Skeletal muscle satellite cell (primary cell): ENCODE measurements around the gene DOCK8.

Source experiments
- H3K27me3 ChIP-seq: 2 replicates; pipeline ENCODE4 v1.7.0; 2013; ENCODE audit warnings: low read length; ENCODE audit not compliant: control insufficient read depth, insufficient read depth
- H3K36me3 ChIP-seq: 2 replicates; pipeline ENCODE4 v1.7.0; 2013; ENCODE audit warnings: mild to moderate bottlenecking, control low read depth, low read length; ENCODE audit not compliant: insufficient read depth
- H3K4me1 ChIP-seq: 2 replicates; pipeline ENCODE4 v1.7.0; 2013; ENCODE audit warnings: low read length; ENCODE audit not compliant: control insufficient read depth, insufficient read depth
- H3K4me2 ChIP-seq: 2 replicates; pipeline ENCODE4 v1.7.0; 2013; ENCODE audit warnings: mild to moderate bottlenecking, low read length
- H3K4me3 ChIP-seq: 2 replicates; pipeline ENCODE4 v1.7.0; 2013; ENCODE audit warnings: low read length
- H3K9ac ChIP-seq: 2 replicates; pipeline ENCODE4 v1.7.0; 2013; ENCODE audit warnings: mild to moderate bottlenecking, low read depth, low read length, moderate library complexity
- H3K9me3 ChIP-seq: replicated peaks from 2 replicates; pipeline ENCODE4 v1.7.0; 2013; ENCODE audit warnings: mild to moderate bottlenecking, control low read depth, low read length

DOCK8 gene

GRCh38 chr9:378263-378662, 163.6 kb downstream of the DOCK8 start:
- Histone ChIP-seq H3K9me3 (no peaks in the 10 kb centered on the region), H3K27me3 (peaks cover 8% of the 10 kb centered on the region), H3K4me3 (no peak overlapping the region), H3K36me3 (no peaks in the 10 kb centered on the region), H3K9ac (no peak overlapping the region), H3K4me1 (no peaks in the 10 kb centered on the region), H3K4me2 (no peak overlapping the region)

- Histone ChIP-seq H3K36me3 (no peaks in the 10 kb centered on the region), H3K4me1 (no peaks in the 10 kb centered on the region), H3K27me3 (peaks cover 5% of the 10 kb centered on the region), H3K4me3 (no peak overlapping the region), H3K4me2 (no peak overlapping the region), H3K9ac (no peak overlapping the region), H3K9me3 (no peaks in the 10 kb centered on the region)
Observed at GRCh38 chr9:382383-382782, 167.7 kb downstream of the DOCK8 start.

GRCh38 chr9:385818-386398, 171.2 kb downstream of the DOCK8 start:
- no peaks in the 10 kb centered on the region for H3K4me1 ChIP-seq
- no peak overlapping the region for H3K4me3 ChIP-seq
- no peak overlapping the region for H3K4me2 ChIP-seq
- H3K36me3 ChIP-seq = no peaks in the 10 kb centered on the region
- no peak overlapping the region for H3K9ac ChIP-seq
- no peaks in the 10 kb centered on the region for H3K9me3 ChIP-seq
- no peaks in the 10 kb centered on the region for H3K27me3 ChIP-seq

GRCh38 chr9:389159-389558, 174.5 kb downstream of the DOCK8 start:
- H3K4me3 ChIP-seq = no peak overlapping the region
- H3K36me3 ChIP-seq = no peaks in the 10 kb centered on the region
- H3K4me2 ChIP-seq = no peak overlapping the region

GRCh38 chr9:389758-390157, 175.1 kb downstream of the DOCK8 start:
- H3K9me3 ChIP-seq = no peaks in the 10 kb centered on the region
- H3K9ac ChIP-seq = no peak overlapping the region
- no peak overlapping the region for H3K4me3 ChIP-seq
- no peaks in the 10 kb centered on the region for H3K4me1 ChIP-seq
- no peaks in the 10 kb centered on the region for H3K27me3 ChIP-seq
- H3K36me3 ChIP-seq = no peaks in the 10 kb centered on the region
- H3K4me2 ChIP-seq = no peak overlapping the region

More at GRCh38 chr9:389159-389558, 174.5 kb downstream of the DOCK8 start:
- Histone ChIP-seq H3K4me1 (no peaks in the 10 kb centered on the region), H3K9ac (no peak overlapping the region), H3K27me3 (no peaks in the 10 kb centered on the region), H3K9me3 (no peaks in the 10 kb centered on the region)

- no peaks in the 10 kb centered on the region for H3K9me3 ChIP-seq
- no peaks in the 10 kb centered on the region for H3K36me3 ChIP-seq
- no peaks in the 10 kb centered on the region for H3K27me3 ChIP-seq
- no peak overlapping the region for H3K4me3 ChIP-seq
- H3K9ac ChIP-seq = no peak overlapping the region
- no peaks in the 10 kb centered on the region for H3K4me1 ChIP-seq
- H3K4me2 ChIP-seq = no peak overlapping the region
Observed at GRCh38 chr9:392077-392804, 177.6 kb downstream of the DOCK8 start.

GRCh38 chr9:394347-395052, 179.8 kb downstream of the DOCK8 start:
- no peak overlapping the region for H3K4me2 ChIP-seq
- no peaks in the 10 kb centered on the region for H3K4me1 ChIP-seq
- H3K4me3 ChIP-seq = no peak overlapping the region
- no peak overlapping the region for H3K9ac ChIP-seq
- H3K9me3 ChIP-seq = no peaks in the 10 kb centered on the region
- no peaks in the 10 kb centered on the region for H3K27me3 ChIP-seq
- H3K36me3 ChIP-seq = no peaks in the 10 kb centered on the region

GRCh38 chr9:396396-396795, 181.7 kb downstream of the DOCK8 start:
- Histone ChIP-seq H3K9me3 (no peaks in the 10 kb centered on the region), H3K4me3 (no peak overlapping the region), H3K4me1 (no peaks in the 10 kb centered on the region), H3K27me3 (no peaks in the 10 kb centered on the region), H3K4me2 (no peak overlapping the region), H3K36me3 (no peaks in the 10 kb centered on the region), H3K9ac (no peak overlapping the region)

- no peaks in the 10 kb centered on the region for H3K9me3 ChIP-seq
- no peak overlapping the region for H3K4me2 ChIP-seq
- H3K4me3 ChIP-seq = no peak overlapping the region
- no peaks in the 10 kb centered on the region for H3K27me3 ChIP-seq
- no peak overlapping the region for H3K9ac ChIP-seq
- H3K36me3 ChIP-seq = no peaks in the 10 kb centered on the region
- H3K4me1 ChIP-seq = no peaks in the 10 kb centered on the region
Observed at GRCh38 chr9:398085-398484, 183.4 kb downstream of the DOCK8 start.

- no peaks in the 10 kb centered on the region for H3K36me3 ChIP-seq
- no peak overlapping the region for H3K4me3 ChIP-seq
- no peaks in the 10 kb centered on the region for H3K9me3 ChIP-seq
- no peak overlapping the region for H3K4me2 ChIP-seq
- peaks cover under 1% of the 10 kb centered on the region for H3K27me3 ChIP-seq
- H3K4me1 ChIP-seq = no peaks in the 10 kb centered on the region
- H3K9ac ChIP-seq = no peak overlapping the region
Observed at GRCh38 chr9:401223-401622, 186.6 kb downstream of the DOCK8 start.

- no peak overlapping the region for H3K4me3 ChIP-seq
- H3K4me2 ChIP-seq = no peak overlapping the region
- peaks cover 11% of the 10 kb centered on the region for H3K27me3 ChIP-seq
- H3K9ac ChIP-seq = no peak overlapping the region
- no peaks in the 10 kb centered on the region for H3K4me1 ChIP-seq
- H3K36me3 ChIP-seq = no peaks in the 10 kb centered on the region
- H3K9me3 ChIP-seq = no peaks in the 10 kb centered on the region
Observed at GRCh38 chr9:404234-404633, 189.6 kb downstream of the DOCK8 start.
